Astrocyte (in vitro differentiated cells and primary cell): ENCODE data around the gene TRIM39. TPM values are rescaled to one million over a fixed set of nuclear protein-coding genes. Genes with fewer than 3 reads are reported as not detected.
A peak's percentile ranks its signal among the peaks of the same experiment; 100 is the strongest.

Experiments
- DNase-seq: peaks from one replicate; pipeline ENCODE4 v3.0.0-alpha.2; 2010; ENCODE audit warnings: low read depth
- FAIRE-seq: peaks from 2 replicates; lab custom pipeline; 2011; peaks lifted over from hg19 to GRCh38; lab: Jason Lieb, UNC
- H2AFZ ChIP-seq: 2 replicates; pipeline ENCODE4 v1.6.0; 2012; ENCODE audit warnings: low read depth, low read length, inconsistent platforms
- H3K27ac ChIP-seq: 2 replicates; pipeline ENCODE4 v1.5.1; 2011; ENCODE audit warnings: low read depth, low read length, inconsistent platforms
- H3K27me3 ChIP-seq: 2 replicates; pipeline ENCODE4 v1.6.0; 2011; ENCODE audit warnings: low read length, inconsistent platforms; ENCODE audit not compliant: insufficient read depth
- H3K36me3 ChIP-seq: 2 replicates; pipeline ENCODE4 v1.5.1; 2011; ENCODE audit warnings: low read length, inconsistent platforms; ENCODE audit not compliant: insufficient read depth
- H3K4me1 ChIP-seq: 2 replicates; pipeline ENCODE4 v1.5.1; 2011; ENCODE audit warnings: low read length, inconsistent platforms; ENCODE audit not compliant: insufficient read depth
- H3K4me2 ChIP-seq: 2 replicates; pipeline ENCODE4 v1.6.0; 2012; ENCODE audit warnings: low read length, inconsistent platforms
- H3K4me3 ChIP-seq: 2 replicates; pipeline ENCODE4 v1.5.1; 2011; ENCODE audit warnings: low read depth, mild to moderate bottlenecking, low read length, inconsistent platforms; ENCODE audit not compliant: insufficient read depth
- H3K79me2 ChIP-seq: 2 replicates; pipeline ENCODE4 v1.6.0; 2012; ENCODE audit warnings: mild to moderate bottlenecking, low read length, inconsistent platforms; ENCODE audit not compliant: insufficient read depth
- H3K9ac ChIP-seq: 2 replicates; pipeline ENCODE4 v1.6.0; 2012; ENCODE audit warnings: mild to moderate bottlenecking, low read length, inconsistent platforms
- H3K9me3 ChIP-seq: 2 replicates; pipeline ENCODE4 v1.5.1; 2012; ENCODE audit warnings: low read depth, mild to moderate bottlenecking, low read length, inconsistent platforms; ENCODE audit not compliant: insufficient read depth
- H4K20me1 ChIP-seq: 2 replicates; pipeline ENCODE4 v1.6.0; 2012; ENCODE audit warnings: low read length, inconsistent platforms; ENCODE audit not compliant: insufficient read depth
- H3K27ac Mint-ChIP-seq: one replicate; pipeline ENCODE4 v1.8.0; 2021; ENCODE audit warnings: mild to moderate bottlenecking, mixed read lengths; ENCODE audit not compliant: unreplicated experiment
- H3K27me3 Mint-ChIP-seq: one replicate; pipeline ENCODE4 v1.8.0; 2021; ENCODE audit warnings: low read depth, mixed read lengths; ENCODE audit not compliant: unreplicated experiment
- H3K36me3 Mint-ChIP-seq: one replicate; pipeline ENCODE4 v1.8.0; 2021; ENCODE audit warnings: low read depth, mixed read lengths; ENCODE audit not compliant: unreplicated experiment
- H3K4me1 Mint-ChIP-seq: one replicate; pipeline ENCODE4 v1.8.0; 2021; ENCODE audit warnings: low read depth, mixed read lengths; ENCODE audit not compliant: unreplicated experiment
- H3K4me3 Mint-ChIP-seq: one replicate; pipeline ENCODE4 v1.8.0; 2021; ENCODE audit warnings: mild to moderate bottlenecking, moderate library complexity, mixed read lengths; ENCODE audit not compliant: unreplicated experiment
- H3K9me3 Mint-ChIP-seq: one replicate; pipeline ENCODE4 v1.8.0; 2021; ENCODE audit warnings: mild to moderate bottlenecking, mixed read lengths; ENCODE audit not compliant: unreplicated experiment
- CTCF ChIP-seq: IDR thresholded peaks from 2 replicates; pipeline ENCODE4 v1.5.1; 2011; ENCODE audit warnings: low read depth, mild to moderate bottlenecking, inconsistent platforms, low read length, moderate library complexity; ENCODE audit not compliant: insufficient read depth
- EZH2 ChIP-seq: IDR thresholded peaks from 2 replicates; pipeline ENCODE4 v1.6.1; 2012; ENCODE audit warnings: mild to moderate bottlenecking, low read length, inconsistent platforms; ENCODE audit not compliant: insufficient read depth
- total RNA-seq: library from RNA; stranded (reverse); gene quantifications from 2 replicates; pipeline ENCODE4 v1.2.1, GENCODE V29; 2021

TRIM39 gene
- total RNA-seq, 1 donor from 2014 or later: 20.7 TPM

- Mint-ChIP-seq H3K27ac (peak overlapping the region; percentile 98), H3K4me1 (peaks cover 36% of the 10 kb centered on the region), H3K4me3 (peak overlapping the region; percentile 98), H3K36me3 (peaks cover 7% of the 10 kb centered on the region), H3K9me3 (no peaks in the 10 kb centered on the region), H3K27me3 (no peaks in the 10 kb centered on the region)
- Histone ChIP-seq H3K27me3 (no peaks in the 10 kb centered on the region), H3K9me3 (no peaks in the 10 kb centered on the region), H3K9ac (peak overlapping the region; percentile 94), H4K20me1 (peaks cover 50% of the 10 kb centered on the region), H3K4me2 (peak overlapping the region; percentile 99), H3K4me3 (peak overlapping the region; percentile 96), H3K36me3 (peaks cover 6% of the 10 kb centered on the region), H3K4me1 (peaks cover 35% of the 10 kb centered on the region), H3K79me2 (peaks cover 67% of the 10 kb centered on the region), H2AFZ (no peak overlapping the region), H3K27ac (peak overlapping the region; percentile 92)
- FAIRE-seq: no peak
- TF ChIP-seq CTCF: no peak
- TF ChIP-seq EZH2: no peak
- DNase-seq: peak; percentile 37
Observed at GRCh38 chr6:30325150-30325872, 1.4 kb upstream of the TRIM39 start.

- Histone ChIP-seq H3K4me1 (peaks cover 35% of the 10 kb centered on the region), H4K20me1 (peaks cover 45% of the 10 kb centered on the region), H3K27me3 (no peaks in the 10 kb centered on the region), H3K9me3 (no peaks in the 10 kb centered on the region), H3K9ac (peak overlapping the region; percentile 94), H3K36me3 (peaks cover 7% of the 10 kb centered on the region), H3K4me3 (peak overlapping the region; percentile 96), H3K27ac (peak overlapping the region; percentile 92), H3K4me2 (peak overlapping the region; percentile 99), H2AFZ (peak overlapping the region; percentile 91), H3K79me2 (peaks cover 61% of the 10 kb centered on the region)
- TF ChIP-seq EZH2 (no peak), CTCF (no peak)
- Mint-ChIP-seq H3K4me1 (peaks cover 36% of the 10 kb centered on the region), H3K4me3 (peak overlapping the region; percentile 98), H3K27me3 (no peaks in the 10 kb centered on the region), H3K9me3 (no peaks in the 10 kb centered on the region), H3K27ac (peak overlapping the region; percentile 98), H3K36me3 (peaks cover 8% of the 10 kb centered on the region)
- DNase-seq: peak; percentile 77
- no peak for FAIRE-seq
Observed at GRCh38 chr6:30325873-30326525, 728 bp upstream of the TRIM39 start.
